Urinary bladder (tissue), 4 donors: Measurements from ENCODE around the gene UGT2B15. TPM values are rescaled to one million over a fixed set of nuclear protein-coding genes. Genes with fewer than 3 reads are reported as not detected.
"Not testable (repeated sequence)": the region's sequence is repeated elsewhere in the genome, so short reads cannot be mapped to it uniquely, and the experiment has no call there.

Source experiments
- DNase-seq: peaks from one replicate; pipeline ENCODE4 v3.0.0-alpha.2; 2015; ENCODE audit errors: extremely low spot score
- H3K27ac ChIP-seq: one replicate; pipeline ENCODE4 v1.5.1; 2013; ENCODE audit warnings: low read depth, mild to moderate bottlenecking, moderate library complexity
- H3K36me3 ChIP-seq: one replicate; pipeline ENCODE4 v1.6.1; 2013; ENCODE audit warnings: mild to moderate bottlenecking, moderate library complexity; ENCODE audit not compliant: insufficient read depth
- H3K4me1 ChIP-seq: one replicate; pipeline ENCODE4 v1.6.1; 2013; ENCODE audit warnings: mild to moderate bottlenecking, moderate library complexity; ENCODE audit not compliant: insufficient read depth
- H3K4me3 ChIP-seq: one replicate; pipeline ENCODE4 v1.5.1; 2013; ENCODE audit warnings: low read depth, low read length
- WGBS: extraction: QIAGEN DNeasy Blood & Tissue Kit; methylation state at CpG from one replicate; pipeline ENCODE4 v1.1.7; 2013; 5-methylcytosine and 5-hydroxymethylcytosine counted together
- polyA plus RNA-seq: library from polyadenylated mRNA; stranded (reverse); fragments of 200-250 nt; gene quantifications from one replicate; pipeline ENCODE4 v1.2.3, GENCODE V29; 2013
- total RNA-seq: library from RNA; depleted of rRNA; stranded (reverse); fragments of >200 nt; gene quantifications from one replicate; pipeline ENCODE4 v1.2.3, GENCODE V29; 2014
- donor health status: healthy with polysubstance abuse.
- donor health status: healthy.

Gene UGT2B15
- total RNA-seq (0.26 TPM), polyA plus RNA-seq (0.08 TPM)

DNA sequence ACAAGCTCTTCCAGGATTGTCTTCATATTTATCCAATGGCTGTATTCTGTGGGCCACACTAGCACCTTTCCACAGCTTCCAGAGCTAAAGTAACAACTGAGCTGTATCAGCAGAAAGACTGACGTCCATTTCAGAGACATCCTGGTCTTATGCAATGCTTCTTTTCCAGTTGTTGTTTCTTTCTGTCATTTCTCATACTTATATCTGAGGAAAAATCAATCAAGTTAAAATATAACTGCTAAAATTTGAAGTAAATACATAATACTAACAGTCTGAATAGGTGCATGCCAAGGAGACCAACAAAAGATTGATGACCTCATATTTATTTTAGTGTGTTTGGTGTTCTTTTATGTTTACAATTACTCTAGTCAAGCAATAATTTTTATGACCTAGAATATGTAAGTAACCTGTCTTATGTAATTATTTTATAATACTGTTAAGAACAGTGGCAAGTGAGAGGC lies at the start of gene UGT2B15:
UGT2B15 (minus strand) TSS at position 174 of the 461 bp plus-strand sequence; CDS start at position 140, 34 bp downstream.
- H3K4me3 ChIP-seq, H3K27ac ChIP-seq, H3K4me1 ChIP-seq, DNase-seq, H3K36me3 ChIP-seq: not testable (repeated sequence)
- WGBS = 56% methylated on average over 1 of the region's 1 CpG

DNA sequence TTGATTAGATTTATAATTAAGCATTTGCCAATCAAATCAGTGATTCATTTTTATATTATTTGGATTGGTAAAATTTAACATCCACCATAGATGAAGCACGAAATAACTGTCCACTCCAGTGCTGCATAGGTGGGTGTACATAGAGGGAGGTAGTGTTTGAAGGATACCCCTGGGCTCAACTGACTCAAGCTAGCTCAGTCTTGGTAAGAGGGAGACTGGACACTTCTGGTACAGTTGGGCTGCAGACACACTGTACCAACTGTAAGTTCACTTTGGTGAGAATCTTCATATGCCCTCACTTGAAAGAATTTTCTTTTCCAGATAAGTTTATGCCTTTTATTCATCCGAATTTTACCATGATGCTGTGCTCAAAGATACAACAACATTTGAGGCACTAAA lies 48.6 kb upstream of the UGT2B15 start:
- H3K27ac ChIP-seq = no peak overlapping the region
- H3K4me1 ChIP-seq = no peaks in the 10 kb centered on the region
- DNase-seq = no peak
- H3K4me3 ChIP-seq = no peak overlapping the region
- H3K36me3 ChIP-seq = no peaks in the 10 kb centered on the region
- WGBS = 85% methylated on average over 2 of the region's 2 CpGs

DNA sequence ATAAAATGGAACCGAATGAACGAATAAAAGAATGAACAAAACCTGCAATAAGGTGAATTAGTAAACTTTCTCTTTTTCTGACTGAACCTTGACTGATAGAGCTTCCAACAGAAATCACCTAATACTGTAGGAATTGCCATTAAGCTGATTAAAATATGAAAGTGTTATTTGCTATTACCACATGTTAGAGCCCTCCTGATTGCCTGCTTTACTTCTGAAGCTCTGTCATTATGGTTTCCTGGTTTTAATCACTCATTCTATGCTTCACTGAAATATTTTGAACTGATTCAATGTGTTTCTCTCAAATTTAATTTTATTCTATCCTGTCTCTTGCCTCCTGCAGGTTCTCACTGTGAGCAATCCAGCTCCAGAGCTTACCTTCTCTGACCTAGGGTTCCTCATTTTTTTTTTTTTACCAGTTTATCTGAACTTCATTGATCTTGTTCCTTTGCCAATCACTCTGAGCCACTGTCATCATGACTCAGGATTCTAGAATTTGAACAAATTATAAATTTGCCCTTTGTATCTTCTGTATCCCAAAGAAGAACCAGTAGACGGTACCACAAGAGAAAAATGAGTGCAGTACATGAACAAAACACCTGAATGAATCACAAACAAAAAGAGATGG lies 48.1 kb upstream of the UGT2B15 start:
- 90% methylated on average over 3 of the region's 3 CpGs for WGBS
- Histone ChIP-seq H3K4me1 (no peaks in the 10 kb centered on the region), H3K27ac (no peak overlapping the region), H3K36me3 (no peaks in the 10 kb centered on the region), H3K4me3 (no peak overlapping the region)
- DNase-seq = no peak

DNA sequence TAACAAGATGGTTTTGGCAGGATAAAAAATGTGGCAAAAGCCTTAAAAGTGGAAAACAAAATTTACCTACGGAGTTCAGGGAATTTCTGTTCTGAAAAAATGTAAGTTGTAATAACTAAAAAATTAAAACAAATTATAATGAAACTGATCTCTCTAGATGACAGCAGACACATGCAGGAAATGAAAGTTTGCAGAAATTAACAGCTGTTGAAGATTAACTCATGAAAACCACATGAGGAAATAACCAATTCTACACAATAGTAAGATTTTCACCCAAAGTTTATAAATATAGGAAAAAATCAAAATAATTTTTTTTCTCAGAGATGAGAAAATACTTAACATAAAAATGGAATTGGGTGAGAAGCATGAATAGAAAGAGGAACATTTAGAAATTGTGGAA lies 47.5 kb upstream of the UGT2B15 start:
- H3K27ac ChIP-seq = no peak overlapping the region
- no peaks in the 10 kb centered on the region for H3K4me1 ChIP-seq
- no peaks in the 10 kb centered on the region for H3K36me3 ChIP-seq
- no peak overlapping the region for H3K4me3 ChIP-seq
- WGBS = 86% methylated on average over 1 of the region's 1 CpG
- DNase-seq = no peak

DNA sequence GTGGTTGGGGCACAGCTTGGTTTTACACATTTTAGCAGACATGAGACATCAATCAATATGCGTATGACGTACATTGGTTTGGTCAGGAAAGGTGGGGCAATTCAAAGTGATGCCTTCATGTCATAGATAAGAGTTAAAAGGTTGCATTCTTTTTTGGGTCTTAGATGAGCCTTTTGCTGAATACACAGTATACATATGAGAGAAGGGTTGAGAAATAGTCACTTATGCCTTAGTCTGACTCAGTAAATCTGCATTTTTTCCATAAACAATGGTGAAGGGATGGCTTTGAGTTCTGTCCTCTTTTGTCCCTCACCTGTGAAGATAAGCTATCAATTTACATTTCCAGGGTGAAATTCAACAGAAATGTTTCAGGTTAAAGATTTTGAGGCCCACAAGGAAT lies 43.9 kb upstream of the UGT2B15 start:
- Histone ChIP-seq H3K4me1 (no peaks in the 10 kb centered on the region), H3K36me3 (no peaks in the 10 kb centered on the region), H3K4me3 (no peak overlapping the region), H3K27ac (no peak overlapping the region)
- no peak for DNase-seq
- 96% methylated on average over 2 of the region's 2 CpGs for WGBS

DNA sequence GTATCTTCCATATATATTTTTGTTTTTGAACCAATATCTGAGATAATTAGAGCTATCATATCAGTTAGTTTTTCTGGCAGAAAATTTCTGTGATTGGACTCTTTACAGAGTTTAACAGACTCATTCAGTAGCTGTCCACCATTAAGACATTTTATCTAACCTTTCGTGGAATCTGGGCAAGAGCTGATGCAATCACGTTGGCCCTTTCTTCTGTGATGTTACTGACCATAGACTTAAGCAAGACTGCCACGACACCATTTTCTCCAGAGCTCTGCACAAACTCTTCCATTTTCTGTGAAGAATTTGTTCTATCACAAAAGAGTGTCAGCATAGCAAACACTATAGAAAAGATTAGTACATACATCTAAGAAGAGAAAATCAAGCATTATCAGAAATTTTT lies 41.8 kb upstream of the UGT2B15 start:
- no peak overlapping the region for H3K4me3 ChIP-seq
- no peak for DNase-seq
- H3K4me1 ChIP-seq = no peaks in the 10 kb centered on the region
- no peak overlapping the region for H3K27ac ChIP-seq
- no peaks in the 10 kb centered on the region for H3K36me3 ChIP-seq
- 82% methylated on average over 3 of the region's 3 CpGs for WGBS

DNA sequence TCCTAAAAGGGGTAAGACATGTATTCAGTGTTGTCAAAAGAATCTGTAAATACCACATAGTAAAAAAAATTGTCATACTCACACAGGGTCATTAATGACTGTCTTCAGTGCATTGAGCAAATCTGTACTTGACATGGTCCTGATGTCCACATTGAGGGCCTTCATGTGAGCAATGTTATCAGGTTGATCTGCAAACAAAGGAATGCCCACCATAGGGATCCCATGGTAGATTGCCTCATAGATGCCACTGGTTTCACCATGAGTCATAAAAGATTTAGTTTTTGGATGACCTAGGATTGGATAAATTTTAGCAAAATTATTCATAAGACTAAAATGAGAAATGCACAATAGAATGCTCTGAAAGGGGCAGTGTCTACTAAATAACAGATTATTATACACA lies 38.1 kb upstream of the UGT2B15 start:
- H3K36me3 ChIP-seq = no peaks in the 10 kb centered on the region
- DNase-seq = no peak
- no peak overlapping the region for H3K4me3 ChIP-seq
- no peaks in the 10 kb centered on the region for H3K4me1 ChIP-seq
- H3K27ac ChIP-seq = no peak overlapping the region

DNA sequence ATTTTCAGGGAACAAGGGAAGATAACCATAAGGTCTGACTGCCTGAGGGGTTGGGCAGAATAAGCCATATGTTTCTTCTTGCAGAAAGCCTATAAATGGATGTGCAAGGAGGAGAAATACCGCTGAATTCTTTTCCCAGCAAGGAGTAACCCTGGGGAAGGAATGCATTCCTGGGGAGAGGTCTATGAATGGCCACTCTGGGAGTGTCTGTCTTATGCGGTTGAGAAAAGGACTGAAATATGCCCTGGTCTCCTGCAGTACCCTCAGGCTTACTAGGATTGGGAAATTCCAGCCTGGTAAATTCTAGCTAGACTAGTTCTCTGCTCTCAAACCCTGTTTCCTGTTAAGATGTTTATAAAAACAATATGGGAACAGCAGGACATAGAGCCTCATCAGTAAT lies 32.7 kb upstream of the UGT2B15 start:
- not testable (repeated sequence) for DNase-seq, H3K36me3 ChIP-seq, H3K4me3 ChIP-seq, H3K27ac ChIP-seq, H3K4me1 ChIP-seq
- 80% methylated on average over 2 of the region's 2 CpGs for WGBS

DNA sequence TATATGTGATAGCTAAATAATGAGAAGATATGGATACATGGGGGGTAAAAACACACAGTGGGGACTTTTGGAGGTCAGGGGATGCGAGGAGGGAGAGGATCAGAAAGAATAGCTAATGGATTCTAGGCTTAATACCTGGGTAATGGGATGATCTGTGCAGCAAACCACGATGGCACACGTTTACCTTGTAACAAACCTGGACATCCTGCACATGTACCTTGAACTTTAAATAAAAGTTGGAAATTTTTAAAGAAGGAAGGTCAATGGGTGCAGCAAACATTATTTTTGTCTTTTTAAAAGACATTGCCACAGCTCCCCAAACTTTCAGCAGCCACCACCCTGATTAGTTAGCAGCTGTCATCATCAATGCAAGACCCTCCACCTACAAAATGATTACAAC lies 29.7 kb upstream of the UGT2B15 start:
- Histone ChIP-seq H3K27ac (no peak overlapping the region), H3K4me1 (no peaks in the 10 kb centered on the region), H3K4me3 (no peak overlapping the region), H3K36me3 (no peaks in the 10 kb centered on the region)
- DNase-seq = no peak
- 78% methylated on average over 3 of the region's 3 CpGs for WGBS

DNA sequence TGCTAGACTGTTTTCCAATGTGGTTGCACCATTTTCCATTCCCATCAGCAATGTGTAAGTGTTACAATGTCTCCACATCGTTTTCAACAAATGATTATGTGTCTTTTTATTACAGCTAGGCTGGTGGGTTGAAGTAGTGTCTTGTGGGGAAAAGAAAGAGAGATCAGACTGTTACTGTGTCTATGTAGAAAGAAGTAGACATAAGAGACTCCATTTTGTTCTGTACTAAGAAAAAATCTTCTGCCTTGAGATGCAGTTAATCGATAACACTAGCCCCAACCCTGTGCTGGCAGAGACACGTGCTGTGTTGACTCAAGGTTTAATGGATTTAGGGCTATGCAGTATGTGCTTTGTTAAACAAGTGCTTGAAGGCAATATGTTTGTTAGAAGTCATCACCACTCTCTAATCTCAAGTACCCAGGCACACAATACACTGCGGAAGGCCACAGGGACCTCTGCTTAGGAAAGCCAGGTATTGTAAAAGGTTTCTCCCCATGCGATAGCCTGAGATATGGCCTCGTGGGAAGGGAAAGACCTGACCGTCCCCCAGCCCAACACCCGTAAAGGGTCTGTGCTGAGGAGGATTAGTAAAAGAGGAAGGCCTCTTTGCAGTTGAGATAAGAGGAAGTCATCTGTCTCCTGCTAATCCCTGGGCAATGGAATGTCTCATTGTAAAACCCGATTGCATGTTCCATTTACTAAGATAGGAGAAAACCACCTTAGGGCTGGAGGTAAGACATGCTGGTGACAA lies 23.0 kb upstream of the UGT2B15 start:
- H3K4me3 ChIP-seq = no peak overlapping the region
- DNase-seq = no peak
- WGBS = 64% methylated on average over 9 of the region's 9 CpGs
- no peaks in the 10 kb centered on the region for H3K36me3 ChIP-seq
- H3K27ac ChIP-seq = no peak overlapping the region
- H3K4me1 ChIP-seq = no peaks in the 10 kb centered on the region

DNA sequence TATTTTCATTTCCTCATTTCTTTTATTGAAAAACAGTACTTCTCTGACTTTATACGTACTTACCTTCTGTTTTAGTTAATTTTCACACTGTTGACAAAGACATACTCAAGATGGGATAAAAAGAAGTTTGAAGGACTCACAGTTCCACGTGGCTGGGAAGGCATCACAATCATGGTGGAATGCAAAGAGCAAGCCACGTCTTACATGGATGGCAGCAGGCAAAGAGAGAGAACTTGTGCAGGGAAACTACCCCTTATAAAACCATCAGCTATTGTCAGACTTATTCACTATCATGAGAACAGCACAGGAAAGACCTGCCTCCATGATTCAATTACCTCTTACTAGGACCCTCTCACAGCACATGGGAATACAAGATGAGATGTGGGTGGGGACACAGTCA lies 20.7 kb upstream of the UGT2B15 start:
- no peak for DNase-seq
- Histone ChIP-seq H3K4me3 (no peak overlapping the region), H3K36me3 (no peaks in the 10 kb centered on the region), H3K27ac (no peak overlapping the region), H3K4me1 (no peaks in the 10 kb centered on the region)
- WGBS = 70% methylated on average over 3 of the region's 3 CpGs

DNA sequence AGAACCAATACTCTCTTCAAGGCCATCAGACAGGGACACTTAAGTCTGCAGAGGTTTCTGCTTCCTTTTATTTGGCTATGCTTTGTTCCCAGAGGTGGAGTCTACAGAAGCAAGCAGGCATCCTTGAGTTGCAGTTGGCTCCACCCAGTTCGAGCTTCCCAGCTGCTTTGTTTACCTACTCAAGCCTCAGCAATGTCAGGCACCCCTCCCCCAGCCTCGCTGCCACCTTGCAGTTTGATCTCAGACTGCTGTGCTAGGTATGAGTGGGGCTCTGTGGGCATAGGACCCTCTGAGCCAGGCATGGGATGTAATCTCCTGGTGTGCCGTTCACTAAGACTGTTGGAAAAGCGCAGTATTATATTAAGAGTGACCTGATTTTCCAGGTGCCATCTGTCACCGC lies 12.6 kb upstream of the UGT2B15 start:
- Histone ChIP-seq H3K27ac (no peak overlapping the region), H3K4me1 (no peaks in the 10 kb centered on the region), H3K36me3 (no peaks in the 10 kb centered on the region), H3K4me3 (no peak overlapping the region)
- DNase-seq = no peak
- 78% methylated on average over 5 of the region's 5 CpGs for WGBS

DNA sequence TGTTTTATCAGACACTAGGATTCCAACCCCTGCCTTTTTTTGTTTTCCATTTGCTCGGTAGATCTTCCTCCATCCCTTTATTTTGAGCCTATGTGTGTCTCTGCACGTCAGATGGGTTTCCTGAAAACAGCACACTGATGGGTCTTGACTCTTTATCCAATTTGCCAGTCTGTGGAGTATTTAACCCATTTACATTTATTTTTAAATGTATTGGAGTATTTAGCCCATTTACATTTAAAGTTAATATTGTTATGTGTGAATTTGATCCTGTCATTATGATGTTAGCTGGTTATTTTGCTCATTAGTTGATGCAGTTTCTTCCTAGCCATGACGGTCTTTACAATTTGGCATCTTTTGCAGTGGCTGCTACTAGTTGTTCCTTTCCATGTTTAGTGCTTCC lies 10.8 kb upstream of the UGT2B15 start:
- not testable (repeated sequence) for DNase-seq, H3K27ac ChIP-seq, H3K4me1 ChIP-seq, H3K36me3 ChIP-seq, H3K4me3 ChIP-seq
- WGBS = 84% methylated on average over 3 of the region's 3 CpGs

DNA sequence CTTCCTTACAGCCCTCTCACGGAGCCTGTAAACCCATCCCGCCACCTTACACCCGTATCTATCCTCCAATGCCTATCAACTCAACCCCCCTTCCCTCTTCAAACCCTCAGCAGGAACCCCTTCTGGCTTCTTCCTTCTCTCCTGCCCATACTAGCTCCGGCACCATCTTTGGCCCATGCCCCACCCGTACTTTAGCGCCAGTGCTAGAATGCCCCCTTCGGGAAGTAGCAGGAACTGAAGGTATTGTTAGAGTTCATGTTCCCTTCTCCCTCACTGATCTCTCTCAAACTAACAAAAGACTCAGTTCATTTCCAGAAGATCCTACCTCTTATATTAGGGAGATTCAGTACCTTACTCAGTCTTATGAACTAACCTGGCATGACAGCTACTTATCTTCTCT lies 2.7 kb upstream of the UGT2B15 start:
- Histone ChIP-seq H3K27ac (no peak overlapping the region), H3K36me3 (no peaks in the 10 kb centered on the region), H3K4me1 (no peaks in the 10 kb centered on the region), H3K4me3 (no peak overlapping the region)
- DNase-seq = no peak
- WGBS = 95% methylated on average over 7 of the region's 7 CpGs
